K562 (cell line): ENCODE measurements around the gene RNFT2. TPM values are rescaled to one million over a fixed set of nuclear protein-coding genes. Genes with fewer than 3 reads are reported as not detected.
A peak's percentile ranks its signal among the peaks of the same experiment; 100 is the strongest.

ENCODE experiments used
- ARID2 ChIP-seq: fragments of 450-650 bp; IDR thresholded peaks from 2 replicates; pipeline ENCODE4 v1.6.1; 2017; ENCODE audit warnings: antibody characterized with exemption, mild to moderate bottlenecking
- CC2D1A ChIP-seq: fragments of 450-650 bp; IDR thresholded peaks from 2 replicates; pipeline ENCODE4 v1.6.1; 2017; ENCODE audit warnings: mild to moderate bottlenecking
- CEBPB ChIP-seq: fragments of 450-650 bp; IDR thresholded peaks from 2 replicates; pipeline ENCODE4 v1.6.1; 2016; ENCODE audit warnings: missing genetic modification characterization, missing compliant biosample characterization
- CEBPG ChIP-seq, 3 experiments: fragments of 200-800 bp in 1 of 3; sonication (Bioruptor generic) in 1 of 3; sonication (generic) in 1 of 3; formaldehyde crosslinking in 1 of 3; IDR thresholded peaks in 2 of 3; conservative IDR thresholded peaks in 1 of 3; 2 replicates each; pipeline versions ENCODE4 v1.6.1 to v1.8.0; 2016 to 2022; ENCODE audit warnings: missing compliant biosample characterization in 2 of 3, missing genetic modification characterization in 2 of 3, mild to moderate bottlenecking in 1 of 3, missing genetic modification reagents in 1 of 3
- COPS2 ChIP-seq: fragments of 450-650 bp; conservative IDR thresholded peaks from 2 replicates; pipeline ENCODE4 v1.6.1; 2016; ENCODE audit warnings: mild to moderate bottlenecking, moderate library complexity
- ELF4 ChIP-seq: fragments of 450-650 bp; formaldehyde crosslinking; IDR thresholded peaks from 2 replicates; pipeline ENCODE4 v1.4.0; 2022; ENCODE audit warnings: missing genetic modification characterization
- ESRRA ChIP-seq: fragments of 450-650 bp; IDR thresholded peaks from 2 replicates; pipeline ENCODE4 v1.6.1; 2014; ENCODE audit warnings: low read depth, mild to moderate bottlenecking, moderate library complexity, borderline replicate concordance
- FOXK2 ChIP-seq, 2 experiments: fragments of 450-650 bp; IDR thresholded peaks in 1 of 2; conservative IDR thresholded peaks in 1 of 2; 2 replicates each; pipeline ENCODE4 v1.6.1; 2016; ENCODE audit warnings: low read depth in 2 of 2, mild to moderate bottlenecking in 1 of 2
- HCFC1 ChIP-seq: IDR thresholded peaks from 2 replicates; pipeline ENCODE4 v1.6.1; 2012; ENCODE audit warnings: low read depth, low read length, improper control_type of control experiment
- HDAC2 ChIP-seq: fragments of 450-650 bp; IDR thresholded peaks from 2 replicates; pipeline ENCODE4 v1.6.1; 2016; ENCODE audit warnings: mild to moderate bottlenecking
- KLF16 ChIP-seq: IDR thresholded peaks from 2 replicates; pipeline ENCODE4 v1.6.1; 2016; ENCODE audit warnings: antibody characterized with exemption
- NFIX ChIP-seq: fragments of 250-450 bp; sonication (Bioruptor Pico); IDR thresholded peaks from 2 replicates; pipeline ENCODE4 v1.4.0; 2020; ENCODE audit warnings: low read depth, mild to moderate bottlenecking, moderate library complexity
- NR2C2 ChIP-seq, 2 experiments: fragments of 200-800 bp in 1 of 2; sonication (Bioruptor generic) in 1 of 2; sonication (generic) in 1 of 2; formaldehyde crosslinking in 1 of 2; IDR thresholded peaks; 2 replicates each; pipeline versions ENCODE4 v1.6.1 to v1.8.0; 2016 to 2022; ENCODE audit warnings: mild to moderate bottlenecking in 1 of 2, missing compliant biosample characterization in 1 of 2, missing genetic modification characterization in 1 of 2, missing genetic modification reagents in 1 of 2
- RAD21 ChIP-seq, 2 experiments: fragments of 250-450 bp in 1 of 2; fragments of 450-650 bp in 1 of 2; sonication (Bioruptor Pico) in 1 of 2; formaldehyde crosslinking in 1 of 2; IDR thresholded peaks in 1 of 2; conservative IDR thresholded peaks in 1 of 2; 2 replicates each; pipeline versions ENCODE4 v1.4.0 to v1.8.0; 2020 to 2022; ENCODE audit warnings: mild to moderate bottlenecking in 2 of 2, moderate library complexity in 1 of 2
- RCOR1 ChIP-seq, 2 experiments: IDR thresholded peaks; 2 replicates each; pipeline ENCODE4 v1.6.1; 2012; ENCODE audit warnings: low read depth in 2 of 2, low read length in 2 of 2, borderline replicate concordance in 1 of 2, improper control_type of control experiment in 1 of 2
- SIN3A ChIP-seq, 2 experiments: fragments of 150-350 bp in 1 of 2; IDR thresholded peaks; 2 replicates each; pipeline ENCODE4 v1.6.1; 2011 to 2016; ENCODE audit warnings: borderline replicate concordance in 2 of 2, low read depth in 2 of 2, low read length in 2 of 2, mild to moderate bottlenecking in 2 of 2, moderate library complexity in 2 of 2; ENCODE audit not compliant: control insufficient read depth in 1 of 2
- SMAD3 ChIP-seq: fragments of 450-650 bp; formaldehyde crosslinking; conservative IDR thresholded peaks from 2 replicates; pipeline ENCODE4 v1.4.0; 2020; ENCODE audit warnings: mild to moderate bottlenecking
- SMC3 ChIP-seq: conservative IDR thresholded peaks from 2 replicates; pipeline ENCODE4 v1.6.1; 2011; ENCODE audit warnings: low read depth, low read length, improper control_type of control experiment; ENCODE audit not compliant: insufficient read depth
- SOX6 ChIP-seq: fragments of 450-650 bp; IDR thresholded peaks from 2 replicates; pipeline ENCODE4 v1.6.1; 2014; ENCODE audit warnings: mild to moderate bottlenecking
- STAG1 ChIP-seq: sonication (generic); formaldehyde crosslinking; IDR thresholded peaks from 2 replicates; pipeline ENCODE4 v1.5.0; 2020; ENCODE audit warnings: missing genetic modification reagents, borderline replicate concordance
- ZNF165 ChIP-seq: fragments of 250-450 bp; sonication (Bioruptor Pico); IDR thresholded peaks from 2 replicates; pipeline ENCODE4 v1.4.0; 2020; ENCODE audit warnings: borderline replicate concordance
- ZNF75A ChIP-seq: fragments of 450-650 bp; formaldehyde crosslinking; IDR thresholded peaks from 2 replicates; pipeline ENCODE4 v1.4.0; 2020; ENCODE audit warnings: mild to moderate bottlenecking
- ZSCAN32 ChIP-seq: fragments of 450-650 bp; formaldehyde crosslinking; IDR thresholded peaks from 2 replicates; pipeline ENCODE4 v1.4.0; 2020; ENCODE audit warnings: mild to moderate bottlenecking, moderate library complexity
- polyA plus RNA-seq, 8 experiments: library from polyadenylated mRNA; depleted of rRNA in 4 of 8; stranded (reverse) in 5 of 8; unstranded in 3 of 8; fragments of >200 nt; fragmentation: Nextera tagmentation in 2 of 8; fragmentation: Illumina TruSeq in 1 of 8; extraction: Ambion mirVana in 2 of 8; extraction: Trizol in 1 of 8; gene quantifications; 2 replicates each; pipeline versions ENCODE4 v1.2.1 to v1.2.3, GENCODE V29; 2011 to 2014; ENCODE audit warnings: inconsistent platforms in 1 of 8, missing spikeins in 1 of 8
- total RNA-seq, 7 experiments: library from RNA; depleted of rRNA in 6 of 7; stranded (reverse); fragments of >200 nt in 6 of 7; fragmentation: Illumina TruSeq in 2 of 7; extraction: Trizol in 2 of 7; gene quantifications; 2 replicates each; pipeline versions ENCODE4 v1.2.1 to v1.2.3, GENCODE V29; 2011 to 2021; ENCODE audit warnings: low replicate concordance in 1 of 7
- TF ChIP-seq, protein P1 (sequence below), 2 experiments: fragments of 250-450 bp in 1 of 2; fragments of 450-650 bp in 1 of 2; sonication (Bioruptor Pico) in 1 of 2; IDR thresholded peaks; 2 replicates each; pipeline versions ENCODE4 v1.6.1 to v1.8.0; 2016 to 2021; ENCODE audit warnings: mild to moderate bottlenecking in 2 of 2, moderate library complexity in 2 of 2, missing compliant biosample characterization in 1 of 2, missing genetic modification characterization in 1 of 2
- TF ChIP-seq, protein P2 (sequence below): fragments of 250-450 bp; sonication (Bioruptor Pico); IDR thresholded peaks from 2 replicates; pipeline ENCODE4 v1.8.0; 2022; ENCODE audit warnings: moderate library complexity, mild to moderate bottlenecking, inconsistent platforms

The RNFT2 gene
- total and polyA plus RNA-seq, 9 of the 15 experiments (the other 6 are each of a cell fraction or from before 2014, with no cell fraction given): 3.6 to 26.3 (median 9.5) TPM

DNA sequence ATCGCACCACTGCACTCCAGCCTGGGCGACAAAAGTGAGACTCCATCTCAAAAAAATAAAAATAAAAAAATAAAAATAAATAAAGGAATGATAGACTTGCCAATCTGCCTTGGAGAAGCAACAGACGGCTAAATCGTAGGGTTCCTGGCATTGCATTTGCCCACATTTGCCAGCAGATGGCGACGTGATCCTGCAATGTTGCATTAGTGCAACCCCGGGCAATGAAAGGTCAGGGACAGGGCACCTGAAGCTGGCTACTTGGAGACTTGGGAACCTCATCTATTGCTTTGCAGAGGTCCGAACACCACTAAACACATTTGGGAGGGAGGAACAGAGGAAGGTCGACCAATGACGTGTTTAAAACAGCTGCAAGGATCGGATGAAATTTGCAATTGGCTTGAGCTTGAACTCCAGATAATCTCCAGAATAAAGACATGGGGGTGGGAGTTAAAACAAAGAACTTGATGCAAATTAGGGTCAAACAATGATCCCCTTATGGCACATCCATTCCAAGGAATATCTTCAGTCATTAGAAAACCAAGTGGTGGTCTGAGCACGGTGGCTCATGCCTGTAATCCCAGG lies 34.8 kb upstream of the RNFT2 start (continued):
- no peak for TF ChIP-seq ZNF165
- TF ChIP-seq RAD21 (CRISPR knock-in tag; conservative IDR thresholded peaks at IDR 0.05 in 1 of 2, IDR thresholded peaks at IDR 0.05 in 1 of 2): peak; percentile 91 to 97
- TF ChIP-seq ZNF75A (CRISPR knock-in tag): no peak
- TF ChIP-seq ESRRA: peak; percentile 71; the same call in 1 of the 2 replicates
- peak; percentile 81 for TF ChIP-seq CC2D1A
- TF ChIP-seq, protein P1, sequence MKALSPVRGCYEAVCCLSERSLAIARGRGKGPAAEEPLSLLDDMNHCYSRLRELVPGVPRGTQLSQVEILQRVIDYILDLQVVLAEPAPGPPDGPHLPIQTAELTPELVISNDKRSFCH (CRISPR knock-in tag; IDR thresholded peaks at IDR 0.05): no peak
- TF ChIP-seq, protein P1 (tag; IDR thresholded peaks at IDR 0.05): no peak
- 0 out of 2 replicates have a peak, but pooled peaks have one; percentile 5 for TF ChIP-seq KLF16
- no peak for TF ChIP-seq SMAD3 (CRISPR knock-in tag)
- TF ChIP-seq HCFC1: 0 out of 2 replicates have a peak, but pooled peaks have one; percentile 21
- TF ChIP-seq ZSCAN32 (CRISPR knock-in tag): no peak
- TF ChIP-seq COPS2: no peak
- peak; percentile 20; the same call in 1 of the 2 replicates for TF ChIP-seq SOX6
- TF ChIP-seq SIN3A (IDR thresholded peaks at IDR 0.05; ENCODE audit: borderline replicate concordance in 2 of 2, control insufficient read depth in 1 of 2, low read depth in 2 of 2, low read length in 2 of 2): no peak
- peak; percentile 87 for TF ChIP-seq ARID2
- TF ChIP-seq CEBPB (tag): 0 out of 2 replicates have a peak, but pooled peaks have one; percentile 6
- no peak for TF ChIP-seq ELF4
- peak in 1 of 2 experiments; percentile 42; a peak in 1 of 4 replicates for TF ChIP-seq RCOR1 (IDR thresholded peaks at IDR 0.05; ENCODE audit: borderline replicate concordance in 1 of 2, low read depth in 2 of 2, low read length in 2 of 2)
- peak; percentile 95 for TF ChIP-seq SMC3
- TF ChIP-seq CEBPG (CRISPR knock-in tag; IDR thresholded peaks at IDR 0.05): no peak
- TF ChIP-seq CEBPG (tag; conservative IDR thresholded peaks at IDR 0.05 in 1 of 2, IDR thresholded peaks at IDR 0.05 in 1 of 2): 0 out of 4 replicates have a peak, but pooled peaks have one; percentile 19
- TF ChIP-seq NR2C2 (CRISPR knock-in tag; IDR thresholded peaks at IDR 0.05): no peak
- peak; percentile 65 for TF ChIP-seq NR2C2 (tag; IDR thresholded peaks at IDR 0.05)
- TF ChIP-seq STAG1 (CRISPR knock-in tag): peak; percentile 95
- 0 out of 4 replicates have a peak, but pooled peaks of 1 of the 2 experiments have one; percentile 11 for TF ChIP-seq FOXK2 (conservative IDR thresholded peaks at IDR 0.05 in 1 of 2, IDR thresholded peaks at IDR 0.05 in 1 of 2; ENCODE audit: low read depth in 2 of 2)
- TF ChIP-seq, protein P2, sequence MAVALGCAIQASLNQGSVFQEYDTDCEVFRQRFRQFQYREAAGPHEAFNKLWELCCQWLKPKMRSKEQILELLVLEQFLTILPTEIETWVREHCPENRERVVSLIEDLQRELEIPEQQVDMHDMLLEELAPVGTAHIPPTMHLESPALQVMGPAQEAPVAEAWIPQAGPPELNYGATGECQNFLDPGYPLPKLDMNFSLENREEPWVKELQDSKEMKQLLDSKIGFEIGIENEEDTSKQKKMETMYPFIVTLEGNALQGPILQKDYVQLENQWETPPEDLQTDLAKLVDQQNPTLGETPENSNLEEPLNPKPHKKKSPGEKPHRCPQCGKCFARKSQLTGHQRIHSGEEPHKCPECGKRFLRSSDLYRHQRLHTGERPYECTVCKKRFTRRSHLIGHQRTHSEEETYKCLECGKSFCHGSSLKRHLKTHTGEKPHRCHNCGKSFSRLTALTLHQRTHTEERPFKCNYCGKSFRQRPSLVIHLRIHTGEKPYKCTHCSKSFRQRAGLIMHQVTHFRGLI (CRISPR knock-in tag): no peak
- no peak for TF ChIP-seq HDAC2
- no peak for TF ChIP-seq NFIX
